Small intestine (tissue), 7 donors: Measurements from ENCODE around the gene SLF1. TPM values are rescaled to one million over a fixed set of nuclear protein-coding genes. Genes with fewer than 3 reads are reported as not detected.

Experiments
- DNase-seq, 2 donors: peaks; one replicate each; pipeline versions ENCODE4 v3.0.0 to v3.0.0-alpha.2; 2013
- FAIRE-seq: peaks from 2 replicates; lab custom pipeline; 2012; peaks lifted over from hg19 to GRCh38; lab: Jason Lieb, UNC
- H3K27ac ChIP-seq, 3 donors: one replicate each; pipeline ENCODE4 v1.5.1; 2013; ENCODE audit warnings: low read length in 2 of 3, mild to moderate bottlenecking in 2 of 3, control low read depth in 1 of 3, inconsistent platforms in 1 of 3, low read depth in 1 of 3, moderate library complexity in 1 of 3
- H3K27me3 ChIP-seq, 3 donors: one replicate each; pipeline ENCODE4 v1.6.1; 2013; ENCODE audit warnings: low read length in 3 of 3, inconsistent platforms in 1 of 3; ENCODE audit not compliant: control insufficient read depth in 3 of 3, insufficient read depth in 3 of 3
- H3K36me3 ChIP-seq, 3 donors: one replicate each; pipeline ENCODE4 v1.6.1; 2013; ENCODE audit warnings: low read length in 3 of 3, inconsistent platforms in 1 of 3, low read depth in 1 of 3, mild to moderate bottlenecking in 1 of 3, moderate library complexity in 1 of 3; ENCODE audit not compliant: control insufficient read depth in 3 of 3, insufficient read depth in 2 of 3
- H3K4me1 ChIP-seq, 3 donors: one replicate each; pipeline ENCODE4 v1.6.1; 2013; ENCODE audit warnings: low read length in 2 of 3, inconsistent platforms in 1 of 3, low read depth in 1 of 3, mild to moderate bottlenecking in 1 of 3, moderate library complexity in 1 of 3; ENCODE audit not compliant: control insufficient read depth in 3 of 3, insufficient read depth in 2 of 3
- H3K4me3 ChIP-seq, 3 donors: one replicate each; pipeline ENCODE4 v1.5.1; 2013; ENCODE audit warnings: low read length in 3 of 3, control low read depth in 1 of 3, inconsistent platforms in 1 of 3, low read depth in 1 of 3, mild to moderate bottlenecking in 1 of 3, moderate library complexity in 1 of 3
- H3K9me3 ChIP-seq, 2 donors: one replicate each; pipeline ENCODE4 v1.6.1; 2013; ENCODE audit warnings: low read depth in 1 of 2, low read length in 1 of 2; ENCODE audit not compliant: control insufficient read depth in 2 of 2, insufficient read depth in 1 of 2
- WGBS, 3 donors: extraction: QIAGEN DNeasy Blood & Tissue Kit; methylation state at CpG; one replicate each; pipeline ENCODE4 v1.1.7; 2013; 5-methylcytosine and 5-hydroxymethylcytosine counted together
- polyA plus RNA-seq, 4 donors: library from polyadenylated mRNA; stranded (reverse) in 3 of 4; unstranded in 1 of 4; fragments of 200-250 nt in 3 of 4; fragments of 120-200 nt in 1 of 4; gene quantifications; one replicate each; pipeline versions ENCODE4 v1.2.1 to v1.2.3, GENCODE V29; 2013
- donor health status: healthy with polysubstance abuse.
- donor health status: control.
- donor health status: control.
- donor health status: Bipolar disorder and iron deficiency.
- donor health status: healthy.

SLF1 gene
- polyA plus RNA-seq, 4 donors = 3.3 to 7.9 (median 5.5) TPM

- Histone ChIP-seq H3K27ac (no peak overlapping the region), H3K9me3 (peaks cover 0 to 28% of the 10 kb centered on the region in 2 donors), H3K27me3 (no peaks in the 10 kb centered on the region), H3K4me1 (no peaks in the 10 kb centered on the region), H3K4me3 (no peak overlapping the region), H3K36me3 (peaks cover 0 to 15% (median 8%) of the 10 kb centered on the region in 3 donors)
- DNase-seq (no peak), FAIRE-seq (no peak)
- 95 to 98% (median 97%) methylated on average over 3 of the region's 3 CpGs for WGBS, 3 donors
These were observed 21.7 kb downstream of the SLF1 start for GRCh38 chr5:94640176-94640575.

GRCh38 chr5:94645053-94645452 lies 26.6 kb downstream of the SLF1 start:
- Histone ChIP-seq H3K4me1 (no peaks in the 10 kb centered on the region), H3K27ac (no peak overlapping the region), H3K27me3 (no peaks in the 10 kb centered on the region), H3K36me3 (peaks cover 0 to 4% (median 2%) of the 10 kb centered on the region in 3 donors), H3K4me3 (no peak overlapping the region), H3K9me3 (peaks cover 0 to 5% of the 10 kb centered on the region in 2 donors)
- FAIRE-seq (no peak), DNase-seq (no peak)
- 95 to 97% (median 97%) methylated on average over 3 of the region's 3 CpGs for WGBS, 3 donors

GRCh38 chr5:94646758-94647157 lies 28.3 kb downstream of the SLF1 start:
- H3K4me3 ChIP-seq = no peak overlapping the region
- DNase-seq (no peak), FAIRE-seq (no peak)
- H3K9me3 ChIP-seq = peaks cover 0 to 1% of the 10 kb centered on the region in 2 donors
- H3K36me3 ChIP-seq = peaks cover 0 to 4% (median 2%) of the 10 kb centered on the region in 3 donors
- no peaks in the 10 kb centered on the region for H3K4me1 ChIP-seq
- H3K27me3 ChIP-seq = no peaks in the 10 kb centered on the region
- no peak overlapping the region for H3K27ac ChIP-seq

GRCh38 chr5:94649874-94650273 lies 31.4 kb downstream of the SLF1 start:
- Histone ChIP-seq H3K9me3 (peaks cover 0 to 3% of the 10 kb centered on the region in 2 donors), H3K27me3 (no peaks in the 10 kb centered on the region), H3K4me1 (no peaks in the 10 kb centered on the region), H3K4me3 (no peak overlapping the region), H3K36me3 (peaks cover 0 to 15% (median 2%) of the 10 kb centered on the region in 3 donors), H3K27ac (no peak overlapping the region)
- peak; percentile 20 to 39 for DNase-seq
- peak; percentile 59 for FAIRE-seq
- WGBS, 3 donors = 89 to 95% (median 93%) methylated on average over 1 of the region's 1 CpG

- FAIRE-seq = no peak
- H3K4me1 ChIP-seq = no peaks in the 10 kb centered on the region
- H3K4me3 ChIP-seq = no peak overlapping the region
- H3K9me3 ChIP-seq = peaks cover 0 to 11% of the 10 kb centered on the region in 2 donors
- no peak overlapping the region for H3K27ac ChIP-seq
- peaks cover 0 to 22% (median 2%) of the 10 kb centered on the region in 3 donors for H3K36me3 ChIP-seq
- H3K27me3 ChIP-seq = no peaks in the 10 kb centered on the region
- DNase-seq = no peak
- WGBS, 3 donors = 96 to 100% (median 97%) methylated on average over 1 of the region's 1 CpG
These were observed 39.8 kb downstream of the SLF1 start for GRCh38 chr5:94658272-94658671.

- WGBS, 3 donors = 97 to 99% (median 97%) methylated on average over 8 of the region's 8 CpGs
- no peak overlapping the region for H3K27ac ChIP-seq
- peaks cover 0 to 5% of the 10 kb centered on the region in 2 donors for H3K9me3 ChIP-seq
- H3K4me1 ChIP-seq = no peaks in the 10 kb centered on the region
- FAIRE-seq (no peak), DNase-seq (no peak)
- no peak overlapping the region for H3K4me3 ChIP-seq
- H3K27me3 ChIP-seq = no peaks in the 10 kb centered on the region
- H3K36me3 ChIP-seq = peaks cover 0 to 21% (median 4%) of the 10 kb centered on the region in 3 donors
These were observed 42.0 kb downstream of the SLF1 start for GRCh38 chr5:94660506-94660905.

GRCh38 chr5:94661086-94661485 lies 42.6 kb downstream of the SLF1 start:
- H3K9me3 ChIP-seq = peaks cover 0 to 5% of the 10 kb centered on the region in 2 donors
- WGBS, 3 donors = 90 to 97% (median 96%) methylated on average over 3 of the region's 3 CpGs
- H3K27ac ChIP-seq = no peak overlapping the region
- H3K36me3 ChIP-seq = peaks cover 0 to 22% (median 4%) of the 10 kb centered on the region in 3 donors
- FAIRE-seq = no peak
- H3K4me1 ChIP-seq = no peaks in the 10 kb centered on the region
- no peaks in the 10 kb centered on the region for H3K27me3 ChIP-seq
- DNase-seq = no peak
- no peak overlapping the region for H3K4me3 ChIP-seq

- whole genome bisulfite sequencing, 3 donors = 96 to 100% (median 96%) methylated on average over 3 of the region's 3 CpGs
- H3K9me3 ChIP-seq = no peaks in the 10 kb centered on the region
- H3K36me3 ChIP-seq = peaks cover 0 to 14% (median 3%) of the 10 kb centered on the region in 3 donors
- no peaks in the 10 kb centered on the region for H3K27me3 ChIP-seq
- no peak overlapping the region for H3K4me3 ChIP-seq
- no peaks in the 10 kb centered on the region for H3K4me1 ChIP-seq
- FAIRE-seq (no peak), DNase-seq (no peak)
- no peak overlapping the region for H3K27ac ChIP-seq
These were observed 49.5 kb downstream of the SLF1 start for GRCh38 chr5:94667937-94668336.

- FAIRE-seq = no peak
- Histone ChIP-seq H3K36me3 (peaks cover 0 to 13% (median 0%) of the 10 kb centered on the region in 3 donors), H3K9me3 (no peaks in the 10 kb centered on the region), H3K4me3 (no peak overlapping the region), H3K27me3 (no peaks in the 10 kb centered on the region), H3K27ac (no peak overlapping the region), H3K4me1 (no peaks in the 10 kb centered on the region)
- 90 to 96% (median 93%) methylated on average over 1 of the region's 1 CpG for WGBS, 3 donors
- DNase-seq = no peak
These were observed 52.3 kb downstream of the SLF1 start for GRCh38 chr5:94670726-94671125.
